IPS-18c (cell line): ENCODE data around the gene RBM4.
A peak's percentile ranks its signal among the peaks of the same experiment; 100 is the strongest.
"Not testable (repeated sequence)": the region's sequence is repeated elsewhere in the genome, so short reads cannot be mapped to it uniquely, and the experiment has no call there.

ENCODE experiments used
- H3K4me3 ChIP-seq: 2 replicates; pipeline ENCODE4 v1.7.0; 2013; ENCODE audit warnings: low read depth, mild to moderate bottlenecking, low read length, moderate library complexity; ENCODE audit not compliant: insufficient read depth
- H3K9me3 ChIP-seq: one replicate; pipeline ENCODE4 v1.6.1; 2013; ENCODE audit warnings: mild to moderate bottlenecking, low read length, moderate library complexity; ENCODE audit not compliant: control insufficient read depth, insufficient read depth

Gene RBM4

GRCh38 chr11:66638177-66639065 lies at the start of gene RBM4:
Gene RBM4 (plus strand): TSS chr11:66638703. CDS start chr11:66639712, 1,009 bp downstream.
- Histone ChIP-seq H3K4me3 (peak within 1 kb of the TSS; percentile 97), H3K9me3 (no peaks in the 10 kb centered on the region)

- not testable (repeated sequence) for H3K4me3 ChIP-seq, H3K9me3 ChIP-seq
These were observed 49.2 kb upstream of the RBM4 start for GRCh38 chr11:66589315-66589714.

- Histone ChIP-seq H3K4me3 (no peak overlapping the region), H3K9me3 (peaks cover 4% of the 10 kb centered on the region)
These were observed 48.4 kb upstream of the RBM4 start for GRCh38 chr11:66589996-66590675.

GRCh38 chr11:66591175-66591574 lies 47.3 kb upstream of the RBM4 start:
- H3K4me3 ChIP-seq, result no peak overlapping the region
- peaks cover 4% of the 10 kb centered on the region for H3K9me3 ChIP-seq

GRCh38 chr11:66592457-66593302 lies 45.8 kb upstream of the RBM4 start, which contains the start of the genes CCDC87 and CCS:
Gene CCDC87 (minus strand): TSS chr11:66593063. CDS start chr11:66593015, 48 bp downstream.
Gene CCS (plus strand): TSS chr11:66593185. CDS start chr11:66593262, 77 bp downstream.
- Histone ChIP-seq H3K4me3 (peak within 1 kb of the TSS; percentile 56), H3K9me3 (peaks cover 4% of the 10 kb centered on the region)

- H3K9me3 ChIP-seq, result peaks cover 4% of the 10 kb centered on the region
- peak overlapping the region; percentile 56 for H3K4me3 ChIP-seq
These were observed 45.2 kb upstream of the RBM4 start for GRCh38 chr11:66593303-66593635.

- peak overlapping the region; percentile 56 for H3K4me3 ChIP-seq
- H3K9me3 ChIP-seq, result peaks cover 4% of the 10 kb centered on the region
These were observed 44.9 kb upstream of the RBM4 start for GRCh38 chr11:66593650-66594049.

- no peak overlapping the region for H3K4me3 ChIP-seq
- peaks cover 4% of the 10 kb centered on the region for H3K9me3 ChIP-seq
These were observed 43.1 kb upstream of the RBM4 start for GRCh38 chr11:66595245-66595904.

GRCh38 chr11:66598993-66599392 lies 39.5 kb upstream of the RBM4 start:
- H3K9me3 ChIP-seq, result no peaks in the 10 kb centered on the region

GRCh38 chr11:66600219-66600618 lies 38.3 kb upstream of the RBM4 start:
- H3K9me3 ChIP-seq, result no peaks in the 10 kb centered on the region
- H3K4me3 ChIP-seq, result no peak overlapping the region

More at GRCh38 chr11:66598993-66599392, 39.5 kb upstream of the RBM4 start:
- H3K4me3 ChIP-seq, result no peak overlapping the region

- Histone ChIP-seq H3K4me3 (no peak overlapping the region), H3K9me3 (no peaks in the 10 kb centered on the region)
These were observed 37.8 kb upstream of the RBM4 start for GRCh38 chr11:66600631-66601233.

GRCh38 chr11:66603072-66603471 lies 35.4 kb upstream of the RBM4 start:
- Histone ChIP-seq H3K4me3 (no peak overlapping the region), H3K9me3 (no peaks in the 10 kb centered on the region)

- Histone ChIP-seq H3K9me3 (no peaks in the 10 kb centered on the region), H3K4me3 (no peak overlapping the region)
These were observed 34.3 kb upstream of the RBM4 start for GRCh38 chr11:66604155-66604554.

- H3K9me3 ChIP-seq, H3K4me3 ChIP-seq: not testable (repeated sequence)
These were observed 31.9 kb upstream of the RBM4 start for GRCh38 chr11:66606608-66607007.

GRCh38 chr11:66607126-66607834 lies 31.2 kb upstream of the RBM4 start:
- Histone ChIP-seq H3K4me3 (no peak overlapping the region), H3K9me3 (no peaks in the 10 kb centered on the region)
